Epidermal melanocyte (primary cell): ENCODE results near the gene SNAPC3.

ENCODE experiments used
- DNase-seq: peaks from one replicate; pipeline ENCODE4 v3.0.0; 2011; ENCODE audit warnings: low spot score; ENCODE audit not compliant: insufficient read length

SNAPC3 gene

GRCh38 chr9:15491950-15492349 is 69.3 kb downstream of the SNAPC3 start:
- DNase-seq, result no peak

- no peak for DNase-seq
These were observed 69.9 kb downstream of the SNAPC3 start for GRCh38 chr9:15492485-15493150.

- DNase-seq, result no peak
These were observed 75.7 kb downstream of the SNAPC3 start for GRCh38 chr9:15498246-15498995.

GRCh38 chr9:15499139-15499538 is 76.5 kb downstream of the SNAPC3 start:
- DNase-seq, result no peak

- no peak for DNase-seq
These were observed 78.5 kb downstream of the SNAPC3 start for GRCh38 chr9:15501179-15501578.

- DNase-seq, result no peak
These were observed 79.1 kb downstream of the SNAPC3 start for GRCh38 chr9:15501803-15502202.

- DNase-seq, result no peak
These were observed 83.2 kb downstream of the SNAPC3 start for GRCh38 chr9:15505921-15506320.

GRCh38 chr9:15509931-15510788 is 87.5 kb downstream of the SNAPC3 start:
- no peak for DNase-seq

GRCh38 chr9:15510789-15511575 is 88.3 kb downstream of the SNAPC3 start, which contains the start of gene PSIP1:
PSIP1 (minus strand) TSS chr9:15510970; CDS start chr9:15510188, 782 bp downstream.
- DNase-seq, result peak; percentile 57
